OCI-LY7 (cell line): ENCODE measurements around the gene WIPF3. TPM values are rescaled to one million over a fixed set of nuclear protein-coding genes. Genes with fewer than 3 reads are reported as not detected.

Source experiments
- BruUV-seq: library from RNA; stranded (reverse); fragments of 400-500 nt; replicated peaks from 2 replicates; lab custom pipeline; 2021; lab: Mats Ljungman, UMichigan
- CTCF ChIA-PET: fragments of 300-600 bp; sonication (Branson Sonifier 250); formaldehyde crosslinking; loops from one replicate; lab custom pipeline; 2022; ENCODE audit warnings: antibody characterized with exemption; ENCODE audit not compliant: unreplicated experiment; lab: Charles Lee
- POLR2A ChIA-PET: fragments of 300-600 bp; sonication (Branson Sonifier 250); formaldehyde crosslinking; loops from one replicate; lab custom pipeline; 2022; ENCODE audit warnings: antibody characterized with exemption; lab: Charles Lee
- DNase-seq: peaks from one replicate; pipeline ENCODE4 v3.0.0-alpha.2; 2015; ENCODE audit warnings: low spot score
- H2AFZ ChIP-seq: fragments of 200-600 bp; sonication (generic), shearing (Covaris generic); 2 replicates; pipeline ENCODE4 v1.6.1; 2014; ENCODE audit warnings: mild to moderate bottlenecking, antibody characterized with exemption, low read length, moderate library complexity
- H3K27ac ChIP-seq: fragments of 200-600 bp; sonication (generic); 2 replicates; pipeline ENCODE4 v1.5.1; 2014; ENCODE audit warnings: mixed run types, low read depth, mild to moderate bottlenecking, moderate library complexity, low read length, inconsistent platforms; ENCODE audit not compliant: poor library complexity, severe bottlenecking
- H3K36me3 ChIP-seq: fragments of 200-600 bp; sonication (generic); 2 replicates; pipeline ENCODE4 v1.6.1; 2014; ENCODE audit warnings: mild to moderate bottlenecking, antibody characterized with exemption, low read length, moderate library complexity, mixed read lengths; ENCODE audit not compliant: insufficient read depth
- H3K4me1 ChIP-seq: fragments of 200-600 bp; sonication (generic); 2 replicates; pipeline ENCODE4 v1.5.1; 2014; ENCODE audit warnings: mild to moderate bottlenecking, low read length; ENCODE audit not compliant: insufficient read depth, poor library complexity, severe bottlenecking
- H3K4me2 ChIP-seq: fragments of 200-600 bp; sonication (generic); 2 replicates; pipeline ENCODE4 v1.6.1; 2014; ENCODE audit warnings: mild to moderate bottlenecking, low read length
- H3K4me3 ChIP-seq: fragments of 200-600 bp; sonication (generic); 2 replicates; pipeline ENCODE4 v1.5.1; 2014; ENCODE audit warnings: mild to moderate bottlenecking, low read depth, low read length; ENCODE audit not compliant: poor library complexity, severe bottlenecking
- H3K79me2 ChIP-seq: fragments of 200-600 bp; sonication (generic); 2 replicates; pipeline ENCODE4 v1.6.1; 2016; ENCODE audit warnings: low read depth, mild to moderate bottlenecking, low read length, moderate library complexity, mixed read lengths; ENCODE audit not compliant: insufficient read depth
- H3K9me2 ChIP-seq: fragments of 200-600 bp; sonication (generic); 2 replicates; pipeline ENCODE4 v1.6.1; 2016; ENCODE audit warnings: mild to moderate bottlenecking, low read length, mixed read lengths; ENCODE audit not compliant: insufficient read depth
- H3K9me3 ChIP-seq: fragments of 200-600 bp; sonication (generic); 2 replicates; pipeline ENCODE4 v1.6.1; 2014; ENCODE audit warnings: mild to moderate bottlenecking, mixed run types, low read length, mixed read lengths
- H4K20me1 ChIP-seq: fragments of 200-600 bp; sonication (generic); 2 replicates; pipeline ENCODE4 v1.6.1; 2014; ENCODE audit warnings: mild to moderate bottlenecking, antibody characterized with exemption, low read length, moderate library complexity, mixed read lengths; ENCODE audit not compliant: insufficient read depth
- CTCF ChIP-seq: fragments of 200-600 bp; sonication (generic); conservative IDR thresholded peaks from 2 replicates; pipeline ENCODE4 v1.5.1; 2014; ENCODE audit warnings: mild to moderate bottlenecking, antibody characterized with exemption, low read length, moderate library complexity, mixed read lengths
- EZH2phosphoT487 ChIP-seq: fragments of 200-600 bp; sonication (generic); IDR thresholded peaks from 2 replicates; pipeline ENCODE4 v1.6.1; 2018; ENCODE audit warnings: low read depth, borderline replicate concordance, mild to moderate bottlenecking, mixed run types, antibody characterized with exemption, low read length, moderate library complexity, mixed read lengths
- intact Hi-C: fragments of 100-400 bp; cut with micrococcal nuclease; formaldehyde crosslinking; loops from one replicate; pipeline ENCODE4 v1.10.0; 2022; ENCODE audit not compliant: unreplicated experiment
- total RNA-seq, 2 experiments: library from RNA; depleted of rRNA in 1 of 2; stranded (reverse); fragments of >200 nt in 1 of 2; shearing (Covaris generic) in 1 of 2; gene quantifications; 2 replicates each; pipeline ENCODE4 v1.2.3, GENCODE V29; 2014 to 2022

WIPF3 gene
- total RNA-seq, 2 experiments from 2014 or later: not detected

GRCh38 chr7:29896685-29897411 is 90.5 kb downstream of the WIPF3 start:
- CTCF ChIA-PET: no interaction called here
- POLR2A ChIA-PET: interaction anchor here (0.6 kb wide), 1 partner anchor 75 kb away, joined by 3 read pairs; no protein-coding TSS in a partner anchor

GRCh38 chr7:29898301-29898700 is 92.0 kb downstream of the WIPF3 start:
- H3K9me3 ChIP-seq: no peaks in the 10 kb centered on the region
- TF ChIP-seq CTCF (no peak), EZH2phosphoT487 (no peak)
- no peak overlapping the region for H3K4me2 ChIP-seq
- H3K9me2 ChIP-seq: no peaks in the 10 kb centered on the region
- H2AFZ ChIP-seq: no peak overlapping the region
- no TSS peak for BruUV-seq
- H3K36me3 ChIP-seq: no peaks in the 10 kb centered on the region
- CTCF ChIA-PET: no interaction called here
- POLR2A ChIA-PET: no interaction called here
- DNase-seq: no peak
- H3K4me3 ChIP-seq: no peak overlapping the region
- no peaks in the 10 kb centered on the region for H3K79me2 ChIP-seq
- no peak overlapping the region for H3K27ac ChIP-seq
- H3K4me1 ChIP-seq: no peaks in the 10 kb centered on the region
- no peaks in the 10 kb centered on the region for H4K20me1 ChIP-seq
- intact Hi-C loops: no loop called here

More at GRCh38 chr7:29896685-29897411, 90.5 kb downstream of the WIPF3 start:
- no peak overlapping the region for H2AFZ ChIP-seq
- TF ChIP-seq EZH2phosphoT487: no peak
- no peak for TF ChIP-seq CTCF
- DNase-seq: no peak
- BruUV-seq: no TSS peak
- no peaks in the 10 kb centered on the region for H3K79me2 ChIP-seq
- no peaks in the 10 kb centered on the region for H3K36me3 ChIP-seq
- no peaks in the 10 kb centered on the region for H3K4me1 ChIP-seq
- no peak overlapping the region for H3K4me3 ChIP-seq
- no peaks in the 10 kb centered on the region for H3K9me2 ChIP-seq
- H3K9me3 ChIP-seq: no peaks in the 10 kb centered on the region
- H4K20me1 ChIP-seq: no peaks in the 10 kb centered on the region
- no peak overlapping the region for H3K4me2 ChIP-seq
- no peak overlapping the region for H3K27ac ChIP-seq
- intact Hi-C loops: no loop called here

GRCh38 chr7:29900745-29901144 is 94.4 kb downstream of the WIPF3 start:
- H3K4me3 ChIP-seq: no peak overlapping the region
- intact Hi-C loops: no loop called here
- H3K79me2 ChIP-seq: no peaks in the 10 kb centered on the region
- H3K36me3 ChIP-seq: no peaks in the 10 kb centered on the region
- no peaks in the 10 kb centered on the region for H3K4me1 ChIP-seq
- H3K27ac ChIP-seq: no peak overlapping the region
- TF ChIP-seq CTCF (no peak), EZH2phosphoT487 (no peak)
- CTCF ChIA-PET: no interaction called here
- H3K9me2 ChIP-seq: no peaks in the 10 kb centered on the region
- no peak overlapping the region for H3K4me2 ChIP-seq
- H3K9me3 ChIP-seq: 0 out of 2 replicates have a peak, but pooled peaks cover 2% of the 10 kb centered on the region
- H2AFZ ChIP-seq: no peak overlapping the region
- POLR2A ChIA-PET: no interaction called here
- no peak for DNase-seq
- BruUV-seq: no TSS peak
- no peaks in the 10 kb centered on the region for H4K20me1 ChIP-seq
